ENCODE data around the gene ADAM12.

- TF ChIP-seq POLR2A (IDR thresholded peaks at IDR 0.05) (no peak), CTCF (IDR thresholded peaks at IDR 0.05) (no peak)
Observed at GRCh38 chr10:126083009-126083408, 305.3 kb downstream of the ADAM12 start.

Measured in adrenal gland (tissue), 5 donors.